Measurements from ENCODE around the gene KMT2B. TPM values are rescaled to one million over a fixed set of nuclear protein-coding genes. Genes with fewer than 3 reads are reported as not detected.

Gene KMT2B
- total and polyA plus RNA-seq, 2 of the 8 experiments (the other 6 are each of a cell fraction or from before 2014, with no cell fraction given): 26.7 to 38.6 TPM

DNA sequence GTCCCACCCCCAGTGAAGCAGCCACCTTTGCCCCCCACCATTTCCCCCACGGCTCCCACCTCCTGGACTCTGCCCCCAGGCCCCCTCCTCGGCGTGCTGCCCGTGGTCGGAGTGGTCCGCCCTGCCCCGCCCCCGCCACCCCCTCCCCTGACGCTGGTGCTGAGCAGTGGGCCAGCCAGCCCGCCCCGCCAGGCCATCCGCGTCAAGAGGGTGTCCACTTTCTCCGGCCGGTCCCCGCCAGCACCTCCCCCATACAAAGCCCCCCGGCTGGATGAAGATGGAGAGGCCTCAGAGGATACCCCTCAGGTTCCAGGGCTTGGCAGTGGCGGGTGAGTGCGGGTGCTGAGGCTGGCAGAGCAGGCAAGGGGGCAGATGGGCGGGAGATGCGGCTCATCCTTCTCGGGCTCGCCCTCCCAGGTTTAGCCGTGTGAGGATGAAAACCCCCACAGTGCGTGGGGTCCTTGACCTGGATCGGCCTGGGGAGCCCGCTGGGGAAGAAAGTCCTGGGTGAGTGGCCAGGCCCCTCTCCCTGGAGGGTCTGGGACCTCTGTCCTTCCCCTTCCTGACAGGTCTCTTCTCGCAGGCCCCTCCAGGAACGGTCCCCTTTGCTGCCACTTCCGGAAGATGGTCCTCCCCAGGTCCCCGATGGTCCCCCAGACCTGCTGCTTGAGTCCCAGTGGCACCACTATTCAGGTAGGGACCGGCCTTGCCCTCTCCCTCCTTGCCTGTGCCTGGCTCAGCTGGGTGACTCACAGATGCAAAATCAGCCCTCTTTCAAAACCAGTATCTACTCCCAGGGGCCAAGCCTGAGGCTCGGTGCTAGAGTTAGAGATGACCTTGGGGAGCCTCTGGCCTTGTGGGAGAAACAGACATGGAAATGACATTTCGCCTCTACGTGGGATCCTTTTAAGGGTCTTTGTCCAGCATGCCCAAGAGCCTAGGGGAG, 15.7 kb downstream of the KMT2B start (continued):
- no peak for TF ChIP-seq HDAC2 (IDR thresholded peaks at IDR 0.05; ENCODE audit: borderline replicate concordance in 1 of 2, low read depth in 2 of 2, low read length in 2 of 2)

All from H1 (cell line).